SK-N-MC (cell line): ENCODE data around the gene DGKB.

Experiments used
- EZH2 ChIP-seq: fragments of 200-600 bp; sonication (generic); IDR thresholded peaks from one replicate; pipeline ENCODE4 v1.6.1; 2017; ENCODE audit warnings: antibody characterized with exemption
- FOXP2 ChIP-seq: optimal IDR thresholded peaks from 2 replicates; pipeline ENCODE3; 2011; ENCODE audit warnings: mild to moderate bottlenecking, moderate library complexity; ENCODE audit not compliant: insufficient read depth; ENCODE audit errors: extremely low read length, control extremely low read depth
- POLR2AphosphoS5 ChIP-seq: IDR thresholded peaks from 2 replicates; pipeline ENCODE4 v1.6.1; 2012; ENCODE audit warnings: mild to moderate bottlenecking, low read depth, low read length, borderline replicate concordance

GRCh38 chr7:14911077-14911476, 8.5 kb upstream of the DGKB start:
- TF ChIP-seq EZH2 (no peak), POLR2AphosphoS5 (no peak), FOXP2 (no peak)
